ENCODE measurements around the gene MFAP4. TPM values are rescaled to one million over a fixed set of nuclear protein-coding genes. Genes with fewer than 3 reads are reported as not detected.

Gene MFAP4
- polyA plus RNA-seq, 3 donors, result 0.12 to 0.73 (median 0.12) TPM

DNA sequence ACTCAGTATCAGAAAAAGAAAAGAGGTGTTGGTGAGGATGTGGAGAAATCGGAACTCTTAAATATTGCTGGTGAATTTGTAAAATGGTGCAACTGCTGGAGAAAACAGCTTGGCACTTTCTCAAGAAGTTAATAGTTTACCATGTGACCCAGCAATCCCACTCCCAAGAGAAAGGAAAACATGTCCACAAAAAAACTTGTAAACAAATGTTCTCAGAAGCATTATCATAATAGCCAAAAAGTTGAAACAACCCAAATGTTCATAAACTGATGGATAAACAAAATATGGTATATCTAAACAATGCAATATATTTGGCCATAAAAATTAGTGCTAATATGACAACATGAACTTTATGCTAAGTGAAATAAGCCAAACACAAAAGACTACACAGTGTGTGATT, 11.3 kb downstream of the MFAP4 start:
- Histone ChIP-seq H4K20me1 (ENCODE audit: insufficient read depth, low read length) (no peaks in the 10 kb centered on the region), H3K4me2 (replicated peaks; ENCODE audit: extremely low read depth, low read length, poor library complexity, severe bottlenecking) (no peak overlapping the region), H2AFZ (ENCODE audit: insufficient read depth, low read depth, low read length, poor library complexity, severe bottlenecking) (no peak overlapping the region), H3K4me1 (ENCODE audit: control insufficient read depth in 1 of 2, insufficient read depth in 2 of 2, low read length in 2 of 2) (peaks cover 49 to 55% of the 10 kb centered on the region in 2 donors), H3K9me3 (replicated peaks in 1 of 2; ENCODE audit: control insufficient read depth in 1 of 2, insufficient read depth in 1 of 2, low read length in 2 of 2) (no peaks in the 10 kb centered on the region), H3K27ac (ENCODE audit: low read depth in 1 of 2, low read length in 2 of 2) (no peak overlapping the region), H3K79me2 (ENCODE audit: insufficient read depth, low read length) (peaks cover 27% of the 10 kb centered on the region), H3K27me3 (ENCODE audit: control insufficient read depth in 2 of 2, insufficient read depth in 2 of 2, low read length in 2 of 2) (no peaks in the 10 kb centered on the region), H3K9ac (ENCODE audit: insufficient read depth, low read length, poor library complexity, severe bottlenecking) (no peak overlapping the region), H3K36me3 (replicated peaks in 1 of 2; ENCODE audit: control insufficient read depth in 1 of 2, insufficient read depth in 2 of 2, low read length in 2 of 2) (peaks cover 12 to 16% of the 10 kb centered on the region in 2 donors), H3K4me3 (replicated peaks in 1 of 3; ENCODE audit: low read depth in 2 of 3, low read length in 3 of 3) (no peak overlapping the region)
- no peak overlapping the region for H3K27ac Mint-ChIP-seq
- H3K9me3 Mint-ChIP-seq, result peaks cover 0 to 5% (median 0%) of the 10 kb centered on the region in 7 donors
- H3K4me3 Mint-ChIP-seq, result no peak overlapping the region
- TF ChIP-seq, protein P1, sequence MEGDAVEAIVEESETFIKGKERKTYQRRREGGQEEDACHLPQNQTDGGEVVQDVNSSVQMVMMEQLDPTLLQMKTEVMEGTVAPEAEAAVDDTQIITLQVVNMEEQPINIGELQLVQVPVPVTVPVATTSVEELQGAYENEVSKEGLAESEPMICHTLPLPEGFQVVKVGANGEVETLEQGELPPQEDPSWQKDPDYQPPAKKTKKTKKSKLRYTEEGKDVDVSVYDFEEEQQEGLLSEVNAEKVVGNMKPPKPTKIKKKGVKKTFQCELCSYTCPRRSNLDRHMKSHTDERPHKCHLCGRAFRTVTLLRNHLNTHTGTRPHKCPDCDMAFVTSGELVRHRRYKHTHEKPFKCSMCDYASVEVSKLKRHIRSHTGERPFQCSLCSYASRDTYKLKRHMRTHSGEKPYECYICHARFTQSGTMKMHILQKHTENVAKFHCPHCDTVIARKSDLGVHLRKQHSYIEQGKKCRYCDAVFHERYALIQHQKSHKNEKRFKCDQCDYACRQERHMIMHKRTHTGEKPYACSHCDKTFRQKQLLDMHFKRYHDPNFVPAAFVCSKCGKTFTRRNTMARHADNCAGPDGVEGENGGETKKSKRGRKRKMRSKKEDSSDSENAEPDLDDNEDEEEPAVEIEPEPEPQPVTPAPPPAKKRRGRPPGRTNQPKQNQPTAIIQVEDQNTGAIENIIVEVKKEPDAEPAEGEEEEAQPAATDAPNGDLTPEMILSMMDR (IDR thresholded peaks at IDR 0.05), result no peak
- H3K27me3 Mint-ChIP-seq (ENCODE audit: low read depth in 3 of 3), result peaks cover 3 to 10% (median 5%) of the 10 kb centered on the region in 3 donors
- peaks cover 26 to 32% of the 10 kb centered on the region in 2 donors for H3K36me3 Mint-ChIP-seq
- no peak for DNase-seq
- peaks cover 48% of the 10 kb centered on the region for H3K4me1 Mint-ChIP-seq
- intact Hi-C loops (cut with micrococcal nuclease), result no loop called here
- 100% methylated on average over 1 of the region's 1 CpG for WGBS (ENCODE audit: insufficient coverage)

DNA sequence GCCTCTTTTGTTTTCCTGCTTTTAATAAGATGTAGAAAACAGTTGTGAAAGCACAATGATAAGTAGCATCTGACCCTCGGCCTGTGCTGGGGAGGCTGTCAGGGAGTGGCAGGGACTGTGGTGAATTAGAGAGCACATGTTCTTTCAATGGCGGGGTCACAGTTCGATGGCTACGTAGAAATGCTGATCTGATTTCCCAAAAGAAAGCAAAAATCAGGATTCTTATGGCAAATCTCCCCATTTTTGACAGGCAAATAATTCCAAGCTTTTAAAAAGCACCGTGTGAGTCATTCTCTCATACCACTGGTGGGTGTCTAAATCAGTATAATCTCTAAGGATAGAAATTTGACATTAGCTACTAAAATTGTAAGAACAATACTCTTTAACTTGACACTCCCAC, 12.9 kb downstream of the MFAP4 start:
- Mint-ChIP-seq H3K4me1 (peaks cover 56% of the 10 kb centered on the region), H3K27ac (no peak overlapping the region), H3K4me3 (no peak overlapping the region), H3K36me3 (peaks cover 10 to 19% of the 10 kb centered on the region in 2 donors), H3K9me3 (peaks cover 0 to 5% (median 0%) of the 10 kb centered on the region in 7 donors), H3K27me3 (ENCODE audit: low read depth in 3 of 3) (peaks cover 3 to 11% (median 5%) of the 10 kb centered on the region in 3 donors)
- WGBS (ENCODE audit: insufficient coverage), result 100% methylated on average over 1 of the region's 5 CpGs
- Histone ChIP-seq H3K27ac (ENCODE audit: low read depth in 1 of 2, low read length in 2 of 2) (no peak overlapping the region), H3K4me1 (ENCODE audit: control insufficient read depth in 1 of 2, insufficient read depth in 2 of 2, low read length in 2 of 2) (peaks cover 58 to 63% of the 10 kb centered on the region in 2 donors), H3K9me3 (replicated peaks in 1 of 2; ENCODE audit: control insufficient read depth in 1 of 2, insufficient read depth in 1 of 2, low read length in 2 of 2) (no peaks in the 10 kb centered on the region), H3K36me3 (replicated peaks in 1 of 2; ENCODE audit: control insufficient read depth in 1 of 2, insufficient read depth in 2 of 2, low read length in 2 of 2) (no peaks in the 10 kb centered on the region), H3K79me2 (ENCODE audit: insufficient read depth, low read length) (peaks cover 12% of the 10 kb centered on the region), H3K9ac (ENCODE audit: insufficient read depth, low read length, poor library complexity, severe bottlenecking) (no peak overlapping the region), H2AFZ (ENCODE audit: insufficient read depth, low read depth, low read length, poor library complexity, severe bottlenecking) (no peak overlapping the region), H3K27me3 (ENCODE audit: control insufficient read depth in 2 of 2, insufficient read depth in 2 of 2, low read length in 2 of 2) (no peaks in the 10 kb centered on the region), H3K4me3 (replicated peaks in 1 of 3; ENCODE audit: low read depth in 2 of 3, low read length in 3 of 3) (no peak overlapping the region), H4K20me1 (ENCODE audit: insufficient read depth, low read length) (no peaks in the 10 kb centered on the region), H3K4me2 (replicated peaks; ENCODE audit: extremely low read depth, low read length, poor library complexity, severe bottlenecking) (no peak overlapping the region)
- TF ChIP-seq, protein P1 (IDR thresholded peaks at IDR 0.05), result no peak
- intact Hi-C loops (cut with micrococcal nuclease), result no loop called here
- DNase-seq, result no peak
